ENCODE data around the gene NBR1. TPM values are rescaled to one million over a fixed set of nuclear protein-coding genes. Genes with fewer than 3 reads are reported as not detected.
"Not testable (repeated sequence)": the region's sequence is repeated elsewhere in the genome, so short reads cannot be mapped to it uniquely, and the experiment has no call there.

Gene NBR1
- total RNA-seq, 4 donors from 2014 or later, result 117 to 166 (median 134) TPM

DNA sequence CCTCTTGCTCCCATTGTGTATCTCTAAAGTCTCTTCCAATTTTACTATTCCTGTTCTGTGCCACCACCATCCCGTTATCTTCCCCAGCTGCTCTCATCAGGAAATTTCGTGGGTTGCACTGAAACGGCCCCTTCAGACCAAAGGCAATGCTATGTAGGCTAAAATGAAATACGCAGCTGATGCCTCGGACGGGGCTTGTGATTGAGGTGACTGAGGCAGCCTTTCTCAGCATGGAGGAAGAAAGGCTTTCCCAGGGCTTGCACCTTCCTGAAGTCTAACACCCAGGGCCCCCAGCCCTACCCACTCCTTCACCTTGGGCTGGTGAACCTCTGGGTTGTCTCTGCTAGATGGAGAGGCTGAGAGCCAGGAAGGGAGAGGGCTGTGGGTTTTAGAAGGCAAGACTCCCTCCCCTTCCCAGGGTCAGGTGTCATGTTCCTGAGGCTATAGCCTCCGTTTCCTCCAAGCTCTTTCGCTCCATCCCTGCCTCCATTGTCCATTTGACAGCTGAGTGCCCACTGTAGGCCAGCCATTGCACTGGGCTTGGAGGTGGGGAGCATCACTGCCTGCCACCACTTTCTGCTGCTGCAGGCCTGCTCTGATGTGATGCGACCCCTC is 49.6 kb downstream of the NBR1 start:
- H3K4me3 ChIP-seq (replicated peaks in 1 of 3), result no peak overlapping the region
- H3K9me3 ChIP-seq, result no peaks in the 10 kb centered on the region
- H3K27ac ChIP-seq, result peak overlapping the region; percentile 7 to 63 (median 54)
- no peak for DNase-seq
- H3K36me3 ChIP-seq, result peaks cover 6 to 7% of the 10 kb centered on the region in 2 donors
- H3K27me3 ChIP-seq, result no peaks in the 10 kb centered on the region
- intact Hi-C loops (cut with DNase I), result no loop called here
- WGBS, 2 donors, result 84 to 88% methylated on average over 9 of the region's 9 CpGs
- H3K4me1 ChIP-seq, result peaks cover 6 to 15% of the 10 kb centered on the region in 2 donors
- no peak for TF ChIP-seq POLR2A (IDR thresholded peaks at IDR 0.05)
- TF ChIP-seq, protein P1, sequence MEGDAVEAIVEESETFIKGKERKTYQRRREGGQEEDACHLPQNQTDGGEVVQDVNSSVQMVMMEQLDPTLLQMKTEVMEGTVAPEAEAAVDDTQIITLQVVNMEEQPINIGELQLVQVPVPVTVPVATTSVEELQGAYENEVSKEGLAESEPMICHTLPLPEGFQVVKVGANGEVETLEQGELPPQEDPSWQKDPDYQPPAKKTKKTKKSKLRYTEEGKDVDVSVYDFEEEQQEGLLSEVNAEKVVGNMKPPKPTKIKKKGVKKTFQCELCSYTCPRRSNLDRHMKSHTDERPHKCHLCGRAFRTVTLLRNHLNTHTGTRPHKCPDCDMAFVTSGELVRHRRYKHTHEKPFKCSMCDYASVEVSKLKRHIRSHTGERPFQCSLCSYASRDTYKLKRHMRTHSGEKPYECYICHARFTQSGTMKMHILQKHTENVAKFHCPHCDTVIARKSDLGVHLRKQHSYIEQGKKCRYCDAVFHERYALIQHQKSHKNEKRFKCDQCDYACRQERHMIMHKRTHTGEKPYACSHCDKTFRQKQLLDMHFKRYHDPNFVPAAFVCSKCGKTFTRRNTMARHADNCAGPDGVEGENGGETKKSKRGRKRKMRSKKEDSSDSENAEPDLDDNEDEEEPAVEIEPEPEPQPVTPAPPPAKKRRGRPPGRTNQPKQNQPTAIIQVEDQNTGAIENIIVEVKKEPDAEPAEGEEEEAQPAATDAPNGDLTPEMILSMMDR (IDR thresholded peaks at IDR 0.05), result no peak

DNA sequence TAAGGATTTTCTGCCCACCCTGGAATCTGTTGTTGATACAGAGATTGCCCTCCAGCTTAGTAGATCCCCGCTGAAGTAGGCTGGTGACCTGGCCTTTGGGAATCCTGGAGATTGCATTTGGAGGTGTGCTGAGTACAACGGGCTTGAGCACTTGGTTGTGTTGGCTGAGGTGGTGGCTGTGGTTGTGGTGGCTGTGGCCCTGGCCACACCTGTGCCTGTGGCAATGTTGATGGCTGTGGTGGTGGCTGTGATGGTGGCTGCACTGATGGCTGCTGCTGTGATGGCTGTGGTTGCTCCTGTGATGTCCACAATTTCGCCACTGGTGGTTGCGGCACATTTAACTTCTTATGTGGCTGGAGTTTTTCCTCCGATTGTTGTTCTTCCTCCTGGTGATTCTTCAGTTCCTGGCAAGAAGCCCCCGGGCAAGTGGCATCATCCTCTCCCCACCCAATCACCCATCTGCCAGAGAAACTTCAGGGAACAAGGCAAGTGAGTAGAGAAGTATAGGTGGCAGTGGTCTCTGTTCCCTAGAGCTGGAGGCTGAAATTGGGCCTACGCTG is 53.2 kb downstream of the NBR1 start:
- Histone ChIP-seq H3K4me1 (peaks cover 6 to 13% of the 10 kb centered on the region in 2 donors), H3K27ac (no peak overlapping the region), H3K9me3 (no peaks in the 10 kb centered on the region), H3K36me3 (no peaks in the 10 kb centered on the region), H3K27me3 (no peaks in the 10 kb centered on the region), H3K4me3 (replicated peaks in 1 of 3) (no peak overlapping the region)
- DNase-seq, result no peak
- 91 to 94% methylated on average over 7 of the region's 7 CpGs for WGBS, 2 donors
- TF ChIP-seq, protein P1 (IDR thresholded peaks at IDR 0.05), result no peak
- TF ChIP-seq POLR2A (IDR thresholded peaks at IDR 0.05), result no peak
- intact Hi-C loops (cut with DNase I), result no loop called here

DNA sequence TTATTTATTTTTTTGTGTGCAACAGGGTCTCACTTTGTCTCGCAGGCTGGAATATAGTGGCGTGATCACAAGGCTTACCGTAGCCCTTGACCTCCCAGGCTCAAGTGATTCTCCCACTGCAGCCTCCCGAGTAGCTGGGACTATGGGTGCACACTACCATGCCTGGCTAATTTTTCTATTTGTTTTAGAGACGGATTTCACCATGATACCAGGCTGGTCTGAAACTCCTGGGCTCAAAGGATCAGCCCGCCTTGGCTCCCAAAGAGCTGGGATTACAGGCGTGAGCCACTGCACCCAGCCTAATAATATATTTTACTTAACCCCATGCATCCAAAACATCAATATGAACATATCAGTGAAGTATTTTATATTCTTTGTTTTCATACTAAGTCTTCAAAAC is 55.4 kb downstream of the NBR1 start:
- H3K9me3 ChIP-seq, result no peaks in the 10 kb centered on the region
- H3K27me3 ChIP-seq, result no peaks in the 10 kb centered on the region
- no peaks in the 10 kb centered on the region for H3K4me1 ChIP-seq
- no peak overlapping the region for H3K4me3 ChIP-seq (replicated peaks in 1 of 3)
- intact Hi-C loops (cut with DNase I), result no loop called here
- DNase-seq, result no peak
- no peaks in the 10 kb centered on the region for H3K36me3 ChIP-seq
- H3K27ac ChIP-seq, result no peak overlapping the region
- WGBS, 2 donors, result 92 to 95% methylated on average over 7 of the region's 7 CpGs
- no peak for TF ChIP-seq POLR2A (IDR thresholded peaks at IDR 0.05)
- TF ChIP-seq, protein P1 (IDR thresholded peaks at IDR 0.05), result no peak

DNA sequence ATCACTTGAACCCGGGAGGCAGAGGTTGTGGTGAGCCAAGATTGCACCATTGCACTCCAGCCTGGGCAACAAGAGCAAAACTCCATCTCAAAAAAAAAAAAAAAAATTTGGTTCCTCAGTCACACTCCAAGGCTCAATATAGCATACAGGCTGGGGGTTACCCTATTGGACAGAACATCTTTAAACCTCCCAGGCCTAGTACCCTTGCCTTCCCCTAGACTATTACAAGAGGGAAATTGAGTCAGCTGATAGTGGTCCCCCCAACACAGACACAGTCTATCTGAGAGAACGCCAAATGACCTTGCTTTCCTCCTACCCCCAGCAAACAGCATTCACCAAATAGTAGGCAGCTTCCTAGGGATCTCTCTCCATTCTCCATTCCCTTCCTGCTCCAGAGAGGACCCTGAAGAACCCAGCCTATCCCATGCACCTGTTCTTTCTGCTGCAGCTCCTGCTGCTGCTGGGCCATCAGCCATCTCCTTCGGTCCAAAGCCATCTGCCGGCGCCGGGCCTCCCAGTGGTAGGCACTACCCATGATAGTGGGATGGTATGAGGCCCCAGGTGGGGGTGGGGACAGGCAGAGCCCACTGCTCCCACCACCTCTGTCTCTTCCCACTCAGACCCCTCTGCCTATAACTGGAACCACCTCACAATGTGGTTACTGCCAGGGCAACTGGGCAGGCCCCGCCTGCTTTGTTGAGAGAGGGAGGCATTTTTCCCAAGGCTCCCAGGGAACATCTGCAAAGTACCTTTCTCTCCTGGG is 57.2 kb downstream of the NBR1 start, which contains the start of gene CCDC200:
Gene CCDC200, minus strand, starts transcription at position 604 of the 763 bp plus-strand sequence. Its CDS starts 69 bp downstream, at position 535.
- no CpG with 5 or more reads among the region's 7 CpGs for WGBS, 2 donors
- H3K4me1 ChIP-seq; H3K4me3 ChIP-seq (replicated peaks in 1 of 3); H3K27ac ChIP-seq; DNase-seq; H3K36me3 ChIP-seq; H3K9me3 ChIP-seq; H3K27me3 ChIP-seq; intact Hi-C loops (cut with DNase I): not testable (repeated sequence)

DNA sequence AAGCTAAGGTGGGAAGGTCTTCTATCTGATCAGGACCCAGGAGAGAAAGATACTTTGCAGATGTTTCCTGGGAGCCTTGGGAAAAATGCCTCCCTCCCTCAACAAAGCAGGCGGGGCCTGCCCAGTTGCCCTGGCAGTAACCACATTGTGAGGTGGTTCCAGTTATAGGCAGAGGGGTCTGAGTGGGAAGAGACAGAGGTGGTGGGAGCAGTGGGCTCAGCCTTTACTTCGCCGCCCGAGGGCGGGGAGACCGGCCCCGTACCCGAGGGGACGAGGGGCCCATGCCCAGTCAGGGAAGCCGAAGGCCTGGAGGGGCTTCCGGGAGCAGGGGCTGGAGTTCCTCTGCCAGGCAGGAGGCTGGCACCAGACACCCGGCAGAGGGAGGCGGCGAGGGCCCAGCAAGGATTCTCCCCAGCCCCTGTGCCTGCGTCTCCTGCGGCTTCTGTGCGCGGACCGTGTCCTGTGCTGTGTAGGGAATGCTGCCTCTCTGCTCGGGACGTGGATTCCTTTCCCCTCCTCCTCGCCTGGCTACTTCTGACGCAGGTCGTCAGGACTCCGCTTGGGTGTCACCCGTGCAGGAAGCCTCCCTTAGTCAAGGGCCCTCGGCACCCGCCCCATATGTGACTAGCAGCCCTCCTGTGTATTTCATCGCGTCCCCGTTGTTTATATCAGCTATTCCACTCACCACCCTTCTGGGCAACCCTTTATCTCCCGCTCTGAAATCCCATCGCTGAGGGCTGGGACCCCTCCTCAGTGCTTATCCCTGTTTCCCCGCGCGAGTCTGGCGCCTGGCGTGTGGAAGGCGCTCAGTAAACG is 60.4 kb downstream of the NBR1 start:
- intact Hi-C loops (cut with DNase I); DNase-seq; H3K36me3 ChIP-seq; H3K9me3 ChIP-seq; H3K27me3 ChIP-seq; H3K4me1 ChIP-seq: not testable (repeated sequence)
- Histone ChIP-seq H3K4me3 (replicated peaks in 1 of 3) (peak overlapping the region in 1 of 3 donors; percentile 13), H3K27ac (peak overlapping the region in 1 of 3 donors; percentile 44)
- peak in 1 of 2 donors; percentile 7 for TF ChIP-seq POLR2A (IDR thresholded peaks at IDR 0.05)
- WGBS, 2 donors, result 20 to 59% methylated on average over 14 of the region's 40 CpGs

DNA sequence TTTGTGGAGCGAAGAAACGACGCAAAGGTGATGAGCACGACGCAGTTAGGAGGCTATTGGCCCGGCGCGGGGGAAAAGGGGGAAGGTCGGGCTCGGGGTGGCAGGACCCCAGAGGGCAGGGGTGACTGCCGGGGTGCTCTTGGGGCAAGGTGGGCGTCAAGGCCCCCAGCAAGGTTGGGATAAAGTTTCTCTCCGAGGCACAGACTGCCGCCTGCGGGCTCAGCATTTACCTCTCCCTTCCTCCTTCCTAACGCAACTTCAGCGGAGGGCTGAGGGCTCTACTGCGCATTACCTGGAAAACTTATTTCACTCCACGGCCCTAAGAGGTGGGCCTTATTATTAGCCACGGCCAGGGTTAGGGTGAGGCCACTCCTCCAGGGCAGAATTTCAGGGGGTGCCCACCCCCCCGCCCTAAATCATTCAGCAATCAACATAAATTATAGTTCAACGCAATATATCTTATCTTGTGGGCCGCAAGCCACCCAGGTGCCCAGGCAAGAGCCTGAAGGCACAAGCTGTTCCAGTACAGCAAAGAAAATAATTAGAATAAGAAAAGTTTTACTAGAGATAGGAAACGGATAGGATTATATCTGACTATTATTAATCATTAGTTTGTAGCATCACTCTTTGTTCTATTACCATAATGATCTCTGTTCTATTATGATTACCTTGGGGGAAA is 61.1 kb downstream of the NBR1 start:
- intact Hi-C loops (cut with DNase I); H3K27me3 ChIP-seq; H3K4me1 ChIP-seq; H3K9me3 ChIP-seq; H3K36me3 ChIP-seq: not testable (repeated sequence)
- 84 to 100% methylated on average over 2 to 21 of the region's 24 CpGs for WGBS, 2 donors
- Histone ChIP-seq H3K27ac (peak overlapping the region in 1 of 3 donors; percentile 44), H3K4me3 (replicated peaks in 1 of 3) (peak overlapping the region in 1 of 3 donors; percentile 13)
- DNase-seq, result peak; percentile 11 to 44

DNA sequence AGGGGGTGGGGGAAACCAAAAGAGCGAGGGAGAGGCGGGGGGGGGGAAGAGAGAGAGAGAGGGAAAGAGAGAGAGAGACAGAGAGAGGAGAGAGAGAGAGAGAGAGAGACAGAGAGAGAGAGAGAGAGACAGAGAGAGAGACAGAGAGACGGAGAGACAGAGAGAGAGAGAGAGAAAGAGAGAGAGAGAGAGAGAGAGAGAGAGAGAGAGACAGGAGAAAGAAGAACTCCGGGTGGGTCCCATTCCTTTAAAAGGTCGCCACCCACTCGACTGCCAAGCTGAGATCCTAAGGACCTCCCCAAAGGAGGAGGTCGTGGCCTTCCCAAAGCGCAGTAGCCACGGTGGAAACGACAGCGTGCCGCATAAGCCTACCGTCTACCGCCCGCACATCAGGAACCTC is 62.2 kb downstream of the NBR1 start:
- DNase-seq; H3K4me3 ChIP-seq (replicated peaks in 1 of 3); H3K27ac ChIP-seq; H3K27me3 ChIP-seq; intact Hi-C loops (cut with DNase I); H3K4me1 ChIP-seq; H3K36me3 ChIP-seq; H3K9me3 ChIP-seq: not testable (repeated sequence)
- no CpG with 5 or more reads among the region's 15 CpGs for WGBS, 2 donors

DNA sequence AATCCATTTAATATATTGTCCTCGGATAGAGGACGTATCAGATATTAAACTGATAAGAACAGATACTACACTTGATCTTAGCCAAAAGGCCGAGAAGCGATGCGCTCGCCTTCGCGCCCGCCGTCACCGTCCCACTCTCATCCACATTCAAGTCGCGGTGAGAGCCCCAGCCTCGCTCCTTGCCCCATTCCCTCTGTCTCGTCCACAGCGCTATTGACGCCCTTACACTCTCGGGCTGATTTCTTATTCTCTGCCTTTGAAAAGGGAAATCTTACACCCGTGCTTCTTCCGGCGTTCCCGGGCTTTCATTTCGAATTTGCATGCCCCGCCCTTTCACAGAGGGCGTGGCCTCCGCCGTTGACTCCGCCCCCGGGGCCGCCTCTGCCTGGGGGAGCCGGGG is 62.9 kb downstream of the NBR1 start, which contains the start of gene RNU2-1:
Gene RNU2-1, minus strand, starts transcription at position 101 of the 400 bp plus-strand sequence.
- intact Hi-C loops (cut with DNase I), result not testable (repeated sequence)
- WGBS, 2 donors, result no CpG with 5 or more reads among the region's 31 CpGs

More for the DNA sequence above, 62.9 kb downstream of the NBR1 start, which contains the start of gene RNU2-1:
- H3K27me3 ChIP-seq; H3K27ac ChIP-seq; H3K4me3 ChIP-seq (replicated peaks in 1 of 3); H3K9me3 ChIP-seq; H3K36me3 ChIP-seq; H3K4me1 ChIP-seq; DNase-seq: not testable (repeated sequence)

Data from thyroid gland (tissue), 4 donors.